Gastrocnemius medialis (tissue), 4 donors: ENCODE results near the gene FBXO42. TPM values are rescaled to one million over a fixed set of nuclear protein-coding genes. Genes with fewer than 3 reads are reported as not detected.
A peak's percentile ranks its signal among the peaks of the same experiment; 100 is the strongest.

Experiments used
- ATAC-seq, 2 donors: fragments of 150-250 bp; one replicate each; pipeline ENCODE4 v1.9.1; 2016
- DNase-seq, 2 donors: peaks; one replicate each; pipeline ENCODE4 v3.0.0-alpha.2; 2019
- H3K27ac ChIP-seq, 4 donors: fragments of 200-600 bp; sonication (generic); 1 replicate in 1 of 4; 2 replicates in 3 of 4; pipeline ENCODE4 v1.5.1; 2016 to 2018; ENCODE audit warnings: mild to moderate bottlenecking in 2 of 4, moderate library complexity in 1 of 4
- H3K27me3 ChIP-seq, 3 donors: fragments of 200-600 bp; sonication (generic) in 2 of 3; 1 replicate in 1 of 3; 2 replicates in 2 of 3; pipeline versions ENCODE4 v1.5.1 to v1.6.0; 2016 to 2019; ENCODE audit warnings: mild to moderate bottlenecking in 1 of 3, moderate library complexity in 1 of 3
- H3K36me3 ChIP-seq, 2 donors: fragments of 200-600 bp; sonication (generic) in 1 of 2; one replicate each; pipeline ENCODE4 v1.5.1; 2017 to 2018
- H3K4me1 ChIP-seq, 2 donors: fragments of 200-600 bp; sonication (generic) in 1 of 2; one replicate each; pipeline ENCODE4 v1.5.1; 2016 to 2017; ENCODE audit warnings: mild to moderate bottlenecking in 2 of 2
- H3K4me3 ChIP-seq, 4 donors: fragments of 200-600 bp; sonication (generic) in 3 of 4; 1 replicate in 1 of 4; 2 replicates in 3 of 4; pipeline ENCODE4 v1.5.1; 2016 to 2019; ENCODE audit warnings: mild to moderate bottlenecking in 2 of 4
- H3K9me3 ChIP-seq, 3 donors: fragments of 200-600 bp; sonication (generic) in 2 of 3; 1 replicate in 1 of 3; 2 replicates in 2 of 3; pipeline ENCODE4 v1.5.1; 2016 to 2019
- POLR2A ChIP-seq, 2 donors: fragments of 450-650 bp; IDR thresholded peaks; one replicate each; pipeline ENCODE4 v1.6.1; 2017; ENCODE audit warnings: antibody characterized with exemption in 2 of 2, mild to moderate bottlenecking in 2 of 2, moderate library complexity in 2 of 2
- in situ Hi-C, 4 donors: fragments of 200-750 bp; cut with MboI; loops; one replicate each; pipeline versions ENCODE4 v1.15.0 to v1.8.0; 2017; ENCODE audit warnings: low sequenced_read_pairs in 4 of 4
- intact Hi-C: fragments of 100-400 bp; cut with DNase I; formaldehyde crosslinking; loops from one replicate; pipeline ENCODE4 v1.15.1; 2023; ENCODE audit warnings: low total_unique reads
- total RNA-seq, 4 donors: library from RNA; depleted of rRNA; stranded (reverse); fragments of >200 nt; gene quantifications; one replicate each; pipeline versions ENCODE4 v1.1.0 to v1.2.3, GENCODE V29; 2016
- TF ChIP-seq, protein P1 (sequence below), 5 experiments: fragments of 450-650 bp in 3 of 5; fragments of 200-600 bp in 2 of 5; sonication (generic) in 2 of 5; IDR thresholded peaks in 4 of 5; conservative IDR thresholded peaks in 1 of 5; 1 replicate in 4 of 5; 2 replicates in 1 of 5; pipeline ENCODE4 v1.5.1; 2016 to 2019; ENCODE audit warnings: antibody characterized with exemption in 5 of 5, mild to moderate bottlenecking in 3 of 5, moderate library complexity in 3 of 5

The FBXO42 gene
- total RNA-seq, 4 donors from 2014 or later = 23.1 to 32.4 (median 27.2) TPM

DNA sequence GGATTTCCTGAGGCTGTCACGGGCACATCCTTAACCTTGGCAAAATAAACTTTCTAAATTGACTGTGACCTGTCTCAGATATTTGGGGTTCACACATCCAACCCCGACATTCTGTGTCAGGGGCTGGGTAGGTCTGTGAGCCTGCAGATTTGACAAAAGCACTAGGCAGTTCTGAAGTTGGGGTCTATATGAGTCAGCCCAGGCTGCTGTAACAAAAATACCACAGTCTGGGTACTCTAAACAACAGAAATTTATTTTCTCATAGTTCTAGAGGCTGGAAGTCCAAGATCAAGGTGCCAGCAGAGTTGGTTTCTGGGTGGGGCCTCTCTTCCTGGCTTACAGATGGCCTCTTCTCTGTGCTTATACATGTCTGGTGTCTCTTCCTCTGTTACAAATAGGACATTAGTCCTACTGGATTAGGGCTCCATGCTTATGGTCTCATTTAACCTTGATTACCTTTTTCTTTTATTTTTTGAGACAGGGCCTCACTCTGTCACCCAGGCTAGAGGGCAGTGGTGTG lies 112.2 kb downstream of the FBXO42 start:
- no peak overlapping the region for H3K27ac ChIP-seq
- TF ChIP-seq POLR2A (IDR thresholded peaks at IDR 0.05) = no peak
- TF ChIP-seq, protein P1, sequence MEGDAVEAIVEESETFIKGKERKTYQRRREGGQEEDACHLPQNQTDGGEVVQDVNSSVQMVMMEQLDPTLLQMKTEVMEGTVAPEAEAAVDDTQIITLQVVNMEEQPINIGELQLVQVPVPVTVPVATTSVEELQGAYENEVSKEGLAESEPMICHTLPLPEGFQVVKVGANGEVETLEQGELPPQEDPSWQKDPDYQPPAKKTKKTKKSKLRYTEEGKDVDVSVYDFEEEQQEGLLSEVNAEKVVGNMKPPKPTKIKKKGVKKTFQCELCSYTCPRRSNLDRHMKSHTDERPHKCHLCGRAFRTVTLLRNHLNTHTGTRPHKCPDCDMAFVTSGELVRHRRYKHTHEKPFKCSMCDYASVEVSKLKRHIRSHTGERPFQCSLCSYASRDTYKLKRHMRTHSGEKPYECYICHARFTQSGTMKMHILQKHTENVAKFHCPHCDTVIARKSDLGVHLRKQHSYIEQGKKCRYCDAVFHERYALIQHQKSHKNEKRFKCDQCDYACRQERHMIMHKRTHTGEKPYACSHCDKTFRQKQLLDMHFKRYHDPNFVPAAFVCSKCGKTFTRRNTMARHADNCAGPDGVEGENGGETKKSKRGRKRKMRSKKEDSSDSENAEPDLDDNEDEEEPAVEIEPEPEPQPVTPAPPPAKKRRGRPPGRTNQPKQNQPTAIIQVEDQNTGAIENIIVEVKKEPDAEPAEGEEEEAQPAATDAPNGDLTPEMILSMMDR (IDR thresholded peaks at IDR 0.05 in 4 of 5, conservative IDR thresholded peaks at IDR 0.05 in 1 of 5) = no peak

DNA sequence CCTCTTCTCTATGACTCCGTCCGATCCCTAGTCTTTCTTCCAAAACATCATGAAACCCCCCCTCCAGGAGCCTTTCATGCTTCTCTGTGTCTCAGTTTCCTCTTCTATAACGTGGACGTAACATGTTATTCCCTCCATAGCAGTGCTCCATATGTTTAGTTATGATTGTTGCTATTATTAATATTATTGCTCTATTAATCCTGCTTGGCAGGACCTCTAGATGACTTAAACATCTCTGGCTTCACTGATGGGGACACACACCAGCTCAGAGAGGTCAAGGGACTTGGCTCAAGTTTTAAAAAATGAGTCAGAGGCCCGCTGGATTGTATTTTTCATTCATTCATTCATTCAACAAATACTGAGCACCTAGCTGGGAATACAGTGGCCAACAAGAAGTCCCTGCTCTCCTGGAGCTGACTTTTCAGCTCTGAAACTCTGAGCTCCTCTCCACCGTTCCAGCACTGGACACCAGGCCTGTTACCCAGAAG lies 114.9 kb downstream of the FBXO42 start:
- no peak for TF ChIP-seq POLR2A (IDR thresholded peaks at IDR 0.05)
- TF ChIP-seq, protein P1 (IDR thresholded peaks at IDR 0.05 in 4 of 5, conservative IDR thresholded peaks at IDR 0.05 in 1 of 5) = no peak
- in situ Hi-C loops (loop anchor here in 2 of 4 donors (10.0 to 25.0 kb wide), 2 partner anchors 117 to 125 kb away; partner anchors contain the start of genes FBXO42 (in 2 of the 2) and SZRD1 (in 1 of the 2)), intact Hi-C loops (loop anchor here (1.0 to 5.0 kb wide), 3 partner anchors 20 to 131 kb away; partner anchors contain the start of gene FBXO42)
- ATAC-seq = peak in 1 of 2 donors; percentile 0
- H3K4me3 ChIP-seq = peak overlapping the region; percentile 69 to 78 (median 74)
- DNase-seq = no peak
- H3K9me3 ChIP-seq = no peaks in the 10 kb centered on the region
- H3K27ac ChIP-seq = peak overlapping the region; percentile 76 to 90 (median 80)
- H3K27me3 ChIP-seq = no peaks in the 10 kb centered on the region
- H3K36me3 ChIP-seq = peaks cover 0 to 3% of the 10 kb centered on the region in 2 donors
- H3K4me1 ChIP-seq = peaks cover 11 to 12% of the 10 kb centered on the region in 2 donors

More for the DNA sequence above, 112.2 kb downstream of the FBXO42 start:
- no peaks in the 10 kb centered on the region for H3K36me3 ChIP-seq
- H3K27me3 ChIP-seq = no peaks in the 10 kb centered on the region
- no peak for ATAC-seq
- in situ Hi-C loops = loop anchor here in 3 of 4 donors (5.0 to 25.0 kb wide), 3 partner anchors 115 to 127 kb away; partner anchors contain the start of genes FBXO42 (in 2 of the 3) and SZRD1 (in 2 of the 3)
- no peak for DNase-seq
- intact Hi-C loops = loop anchor here (5.0 kb wide), 2 partner anchors 53 to 112 kb away; partner anchors contain the start of gene FBXO42
- H3K4me3 ChIP-seq = no peak overlapping the region
- H3K4me1 ChIP-seq = peaks cover 11 to 18% of the 10 kb centered on the region in 2 donors
- H3K9me3 ChIP-seq = no peaks in the 10 kb centered on the region

DNA sequence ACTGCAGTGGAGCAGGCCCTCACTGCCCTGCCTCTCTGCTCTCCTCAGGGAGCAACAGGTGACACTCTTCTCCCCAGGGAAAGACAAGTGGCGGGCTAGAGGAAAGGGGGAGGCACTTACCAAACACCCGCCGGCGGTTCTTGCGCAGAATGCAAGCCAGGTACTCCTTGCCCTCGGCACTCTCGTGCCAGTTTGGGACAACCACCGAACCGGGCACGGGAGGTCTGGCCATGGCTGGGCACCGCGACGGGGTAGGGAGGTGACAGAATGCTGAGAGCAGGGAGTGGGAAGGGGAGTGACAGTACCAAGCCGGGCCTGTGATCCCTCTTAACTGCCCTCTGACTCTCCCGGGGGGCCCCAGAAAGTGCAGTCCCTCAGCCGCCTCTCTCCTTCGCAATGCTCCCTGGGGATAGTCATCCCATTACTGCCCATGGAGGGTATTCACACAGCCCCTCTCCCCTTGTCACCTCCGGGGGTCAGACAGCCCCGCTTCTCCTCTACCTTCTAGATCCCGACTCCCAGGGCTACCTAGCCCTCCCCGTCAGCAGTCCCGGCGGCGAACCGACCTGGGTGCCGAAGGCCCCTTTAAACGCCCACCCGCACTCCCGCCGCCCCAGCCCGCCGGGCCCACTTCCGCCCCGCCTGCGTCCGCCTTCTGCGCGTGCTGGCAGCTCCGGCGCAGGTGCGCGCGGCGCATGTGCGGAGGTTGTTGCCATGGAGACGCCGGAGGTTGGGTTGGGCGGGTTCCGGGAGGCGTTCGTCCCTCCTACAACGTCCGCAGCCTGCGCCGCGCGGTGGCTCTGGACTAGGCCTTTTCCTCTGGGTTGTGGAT lies 115.6 kb downstream of the FBXO42 start, which contains the start of gene CPLANE2:
CPLANE2 (minus strand) TSS at position 673 of the 832 bp plus-strand sequence; CDS start at position 232, 441 bp downstream.
- peak; percentile 77 to 86 for ATAC-seq
- no peaks in the 10 kb centered on the region for H3K9me3 ChIP-seq
- no peaks in the 10 kb centered on the region for H3K27me3 ChIP-seq
- peak; percentile 86 to 90 for DNase-seq
- H3K36me3 ChIP-seq = peaks cover 0 to 4% of the 10 kb centered on the region in 2 donors
- in situ Hi-C loops = loop anchor here in 2 of 4 donors (10.0 to 25.0 kb wide), 2 partner anchors 118 to 126 kb away; partner anchors contain the start of genes FBXO42 (in 2 of the 2) and SZRD1 (in 1 of the 2)
- TF ChIP-seq POLR2A (IDR thresholded peaks at IDR 0.05) = peak; percentile 76 to 77
- TF ChIP-seq, protein P1 (IDR thresholded peaks at IDR 0.05 in 4 of 5, conservative IDR thresholded peaks at IDR 0.05 in 1 of 5) = no peak
- H3K4me1 ChIP-seq = peaks cover 11 to 12% of the 10 kb centered on the region in 2 donors
- peak within 1 kb of the TSS; percentile 69 to 78 (median 74) for H3K4me3 ChIP-seq
- intact Hi-C loops = loop anchor here (1.0 to 5.0 kb wide), 3 partner anchors 19 to 132 kb away; partner anchors contain the start of gene FBXO42
- H3K27ac ChIP-seq = peak within 1 kb of the TSS; percentile 76 to 90 (median 80)

DNA sequence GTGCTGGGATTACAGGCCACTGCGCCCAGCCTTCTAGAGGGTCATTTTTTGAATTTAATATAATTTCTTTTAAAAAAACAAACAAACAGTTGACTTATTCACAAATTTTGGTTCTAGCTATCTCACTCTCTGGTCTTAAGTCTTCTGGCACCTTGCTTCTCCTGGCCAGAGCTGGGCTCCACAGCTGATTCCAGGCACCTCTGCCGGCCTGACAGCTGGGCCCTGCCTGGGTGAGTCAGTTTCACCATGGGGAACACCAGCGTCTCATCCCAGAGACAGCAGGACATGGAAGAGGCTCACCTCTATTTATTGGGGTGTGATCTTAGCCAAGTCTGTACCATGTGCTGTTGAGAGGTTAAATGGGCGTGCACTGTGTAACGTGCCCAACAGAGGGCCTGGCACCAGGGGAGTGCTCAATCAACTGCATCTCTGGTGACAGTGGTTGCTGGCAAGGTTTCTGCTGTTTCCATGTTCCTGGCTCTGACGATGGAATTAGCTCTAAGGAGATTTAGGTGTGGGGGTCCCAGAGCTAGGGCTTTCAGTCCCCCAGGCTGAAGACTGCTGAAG lies 116.3 kb downstream of the FBXO42 start:
- in situ Hi-C loops = loop anchor here in 2 of 4 donors (10.0 to 25.0 kb wide), 2 partner anchors 119 to 126 kb away; partner anchors contain the start of genes FBXO42 (in 2 of the 2) and SZRD1 (in 1 of the 2)
- H3K27me3 ChIP-seq = no peaks in the 10 kb centered on the region
- H3K4me3 ChIP-seq = peak overlapping the region; percentile 69 to 78 (median 74)
- DNase-seq (peak; percentile 15 to 37), ATAC-seq (peak; percentile 37 to 50)
- peak overlapping the region; percentile 76 to 90 (median 80) for H3K27ac ChIP-seq
- H3K4me1 ChIP-seq = peaks cover 11 to 12% of the 10 kb centered on the region in 2 donors
- H3K36me3 ChIP-seq = peaks cover 0 to 4% of the 10 kb centered on the region in 2 donors
- no peaks in the 10 kb centered on the region for H3K9me3 ChIP-seq
- TF ChIP-seq POLR2A (IDR thresholded peaks at IDR 0.05) = no peak
- TF ChIP-seq, protein P1 (IDR thresholded peaks at IDR 0.05 in 4 of 5, conservative IDR thresholded peaks at IDR 0.05 in 1 of 5) = peak in 4 of 5 experiments; percentile 28 to 48 (median 32)
- intact Hi-C loops = loop anchor here (2.0 to 5.0 kb wide), 2 partner anchors 116 to 133 kb away; partner anchors contain the start of gene FBXO42
